Right lobe of liver (tissue), 6 donors: ENCODE measurements around the gene HSD11B1L. TPM values are rescaled to one million over a fixed set of nuclear protein-coding genes. Genes with fewer than 3 reads are reported as not detected.

Experiments used
- ATAC-seq, 4 donors: fragments of 200-7000 bp; cut with Tn5 transposase; one replicate each; pipeline ENCODE4 v1.9.1; 2020; ENCODE audit warnings: mild to moderate bottlenecking in 4 of 4, moderate library complexity in 4 of 4
- DNase-seq, 3 donors: peaks; one replicate each; pipeline ENCODE4 v3.0.0-alpha.2; 2020
- H3K27ac ChIP-seq, 3 donors: fragments of 200-600 bp; one replicate each; pipeline ENCODE4 v1.8.0; 2022
- H3K27me3 ChIP-seq, 2 donors: fragments of 200-600 bp; one replicate each; pipeline ENCODE4 v1.8.0; 2022
- H3K36me3 ChIP-seq, 4 donors: fragments of 200-600 bp; sonication (generic) in 1 of 4; one replicate each; pipeline versions ENCODE4 v1.5.1 to v1.8.0; 2017 to 2022; ENCODE audit warnings: control low read depth in 1 of 4
- H3K4me1 ChIP-seq, 4 donors: fragments of 200-600 bp; sonication (generic) in 1 of 4; one replicate each; pipeline versions ENCODE4 v1.5.1 to v1.8.0; 2017 to 2022; ENCODE audit warnings: control low read depth in 1 of 4
- H3K4me3 ChIP-seq, 3 donors: fragments of 200-600 bp; one replicate each; pipeline ENCODE4 v1.8.0; 2022
- H3K9me3 ChIP-seq, 4 donors: fragments of 200-600 bp; sonication (generic) in 1 of 4; one replicate each; pipeline versions ENCODE4 v1.5.1 to v1.8.0; 2017 to 2022; ENCODE audit warnings: control low read depth in 1 of 4
- POLR2A ChIP-seq: fragments of 450-650 bp; IDR thresholded peaks from one replicate; pipeline ENCODE4 v1.6.1; 2017; ENCODE audit warnings: antibody characterized with exemption, mild to moderate bottlenecking
- WGBS: methylation state at CpG from one replicate; pipeline ENCODE4 v1.1.6; 2018; ENCODE audit warnings: low coverage, low lambda C conversion rate; ENCODE audit not compliant: insufficient coverage; ENCODE audit errors: missing lambda C conversion rate; 5-methylcytosine and 5-hydroxymethylcytosine counted together
- intact Hi-C, 2 donors: fragments of 100-400 bp; cut with DNase I; formaldehyde crosslinking; loops; one replicate each; pipeline versions ENCODE4 v1.11.2 to v1.14.1; 2022
- total RNA-seq, 6 experiments: library from RNA; depleted of rRNA in 2 of 6; stranded (reverse); fragments of >200 nt in 2 of 6; fragmentation: NEBNext Ultra II Directional in 3 of 6; extraction: Animal tissue kit (Norgen Biotek cat#: 25700) in 3 of 6; gene quantifications; one replicate each; pipeline versions ENCODE4 v1.1.0 to v1.2.4, GENCODE V29; 2016 to 2023
- TF ChIP-seq, protein P1 (sequence below), 4 donors: fragments of 200-600 bp in 3 of 4; fragments of 450-650 bp in 1 of 4; IDR thresholded peaks; one replicate each; pipeline versions ENCODE4 v1.5.1 to v1.8.0; 2016 to 2022; ENCODE audit warnings: antibody characterized with exemption in 4 of 4, mild to moderate bottlenecking in 2 of 4
- donor health status: DM: no; HTN: yes; CAD: no.
- donor health status: DM: no; HTN: no; CAD: no.
- donor health status: DM: no; HTN: no; CAD: no.
- donor health status: DM: no; HTN: yes; CAD: no.
- donor health status: DM: no; HTN: yes; CAD: no.

The HSD11B1L gene
- total RNA-seq, 6 experiments from 2014 or later, result 1.6 to 10.3 (median 4.0) TPM

DNA sequence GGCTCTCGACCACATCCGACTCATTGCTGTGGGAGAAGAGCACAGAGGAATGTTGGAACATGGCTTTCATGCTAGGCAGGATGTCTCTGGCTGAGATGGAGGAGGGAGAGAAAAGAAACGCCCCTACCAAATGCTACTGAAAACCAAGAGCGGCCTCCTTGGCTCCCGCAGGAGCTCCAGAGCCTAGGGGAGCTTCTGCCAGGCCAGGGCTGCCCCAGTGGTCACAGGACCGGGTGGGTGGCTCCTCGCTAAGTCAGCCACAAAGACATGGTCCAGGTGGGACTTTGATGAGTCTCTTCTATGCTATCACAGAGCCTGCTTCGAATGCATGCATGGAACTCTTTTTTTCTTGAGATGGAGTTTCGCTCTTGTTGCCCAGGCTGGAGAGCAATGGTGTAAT, 32.4 kb downstream of the HSD11B1L start:
- H3K4me1 ChIP-seq, result peaks cover 0 to 11% (median 4%) of the 10 kb centered on the region in 4 donors
- no peak overlapping the region for H3K4me3 ChIP-seq
- ATAC-seq (no peak), DNase-seq (no peak)
- H3K9me3 ChIP-seq, result no peaks in the 10 kb centered on the region
- peaks cover 0 to 46% (median 24%) of the 10 kb centered on the region in 4 donors for H3K36me3 ChIP-seq
- 100% methylated on average over 2 of the region's 9 CpGs for WGBS
- intact Hi-C loops, result no loop called here
- TF ChIP-seq, protein P1, sequence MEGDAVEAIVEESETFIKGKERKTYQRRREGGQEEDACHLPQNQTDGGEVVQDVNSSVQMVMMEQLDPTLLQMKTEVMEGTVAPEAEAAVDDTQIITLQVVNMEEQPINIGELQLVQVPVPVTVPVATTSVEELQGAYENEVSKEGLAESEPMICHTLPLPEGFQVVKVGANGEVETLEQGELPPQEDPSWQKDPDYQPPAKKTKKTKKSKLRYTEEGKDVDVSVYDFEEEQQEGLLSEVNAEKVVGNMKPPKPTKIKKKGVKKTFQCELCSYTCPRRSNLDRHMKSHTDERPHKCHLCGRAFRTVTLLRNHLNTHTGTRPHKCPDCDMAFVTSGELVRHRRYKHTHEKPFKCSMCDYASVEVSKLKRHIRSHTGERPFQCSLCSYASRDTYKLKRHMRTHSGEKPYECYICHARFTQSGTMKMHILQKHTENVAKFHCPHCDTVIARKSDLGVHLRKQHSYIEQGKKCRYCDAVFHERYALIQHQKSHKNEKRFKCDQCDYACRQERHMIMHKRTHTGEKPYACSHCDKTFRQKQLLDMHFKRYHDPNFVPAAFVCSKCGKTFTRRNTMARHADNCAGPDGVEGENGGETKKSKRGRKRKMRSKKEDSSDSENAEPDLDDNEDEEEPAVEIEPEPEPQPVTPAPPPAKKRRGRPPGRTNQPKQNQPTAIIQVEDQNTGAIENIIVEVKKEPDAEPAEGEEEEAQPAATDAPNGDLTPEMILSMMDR (IDR thresholded peaks at IDR 0.05), result no peak
- no peak for TF ChIP-seq POLR2A
- no peaks in the 10 kb centered on the region for H3K27me3 ChIP-seq
- no peak overlapping the region for H3K27ac ChIP-seq

DNA sequence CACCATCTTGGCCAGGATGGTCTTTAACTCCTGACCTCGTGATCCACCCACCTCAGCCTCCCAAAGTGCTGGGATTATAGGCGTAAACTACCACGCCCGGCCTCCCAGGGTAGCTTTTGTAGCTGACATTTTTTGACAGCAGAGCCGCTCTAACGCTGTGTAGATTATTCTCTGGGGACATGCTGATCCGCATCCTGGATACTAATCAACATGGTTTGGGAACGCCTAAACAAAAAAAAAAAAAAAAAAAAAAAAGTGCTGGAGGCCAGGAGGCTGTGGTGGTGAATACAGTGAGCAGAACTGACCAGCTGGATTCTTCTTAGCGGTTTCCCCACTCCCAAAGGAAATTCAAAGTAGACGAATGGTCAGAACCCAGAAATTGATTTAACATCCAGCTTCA, 34.0 kb downstream of the HSD11B1L start:
- Histone ChIP-seq H3K9me3 (no peaks in the 10 kb centered on the region), H3K27ac (no peak overlapping the region), H3K4me1 (peaks cover 0 to 22% (median 11%) of the 10 kb centered on the region in 4 donors), H3K36me3 (peaks cover 0 to 39% (median 24%) of the 10 kb centered on the region in 4 donors), H3K4me3 (no peak overlapping the region), H3K27me3 (no peaks in the 10 kb centered on the region)
- DNase-seq (no peak), ATAC-seq (no peak)
- intact Hi-C loops, result no loop called here
- 78% methylated on average over 3 of the region's 10 CpGs for WGBS
- TF ChIP-seq, protein P1 (IDR thresholded peaks at IDR 0.05), result no peak
- TF ChIP-seq POLR2A, result no peak

DNA sequence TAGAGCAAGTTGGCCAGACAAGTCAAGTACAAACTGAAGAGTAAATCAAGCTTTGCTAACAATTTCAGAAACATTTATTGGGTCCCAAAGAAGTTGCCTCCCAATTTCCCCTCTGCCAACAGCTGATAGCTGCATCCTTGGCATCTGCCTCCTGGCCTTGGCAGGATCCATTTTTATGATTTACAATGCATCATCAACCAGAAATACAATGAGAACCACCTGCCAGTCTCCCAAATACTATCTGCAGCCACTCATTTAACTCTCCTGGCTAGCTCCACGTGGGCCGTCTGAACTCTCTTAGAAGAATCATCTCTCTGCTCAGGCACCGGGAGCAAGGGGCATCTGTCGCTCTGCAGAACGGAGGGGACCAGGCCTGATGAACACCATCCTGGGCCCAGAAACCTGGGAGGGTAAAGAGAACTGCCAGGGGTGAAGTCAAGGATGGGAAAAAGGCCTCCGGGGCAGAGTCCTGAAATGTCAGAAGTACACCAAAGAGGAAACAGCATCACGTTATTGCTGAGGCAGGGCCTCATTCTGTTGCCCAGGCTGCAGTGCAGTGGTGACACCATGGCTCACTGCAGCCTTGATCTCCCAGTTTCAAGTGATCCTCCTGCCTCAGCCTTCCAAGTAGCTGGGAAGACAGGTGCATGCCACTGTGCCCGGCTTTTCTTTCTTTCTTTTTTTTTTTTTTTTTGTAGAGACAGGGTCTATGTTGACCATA, 36.5 kb downstream of the HSD11B1L start:
- Histone ChIP-seq H3K9me3 (no peaks in the 10 kb centered on the region), H3K27me3 (no peaks in the 10 kb centered on the region), H3K27ac (no peak overlapping the region), H3K4me3 (no peak overlapping the region), H3K4me1 (peaks cover 2 to 22% (median 11%) of the 10 kb centered on the region in 4 donors), H3K36me3 (peaks cover 0 to 16% (median 9%) of the 10 kb centered on the region in 4 donors)
- DNase-seq (no peak), ATAC-seq (no peak)
- intact Hi-C loops, result no loop called here
- WGBS, result no CpG with 5 or more reads among the region's 8 CpGs
- TF ChIP-seq POLR2A, result no peak
- TF ChIP-seq, protein P1 (IDR thresholded peaks at IDR 0.05), result no peak

DNA sequence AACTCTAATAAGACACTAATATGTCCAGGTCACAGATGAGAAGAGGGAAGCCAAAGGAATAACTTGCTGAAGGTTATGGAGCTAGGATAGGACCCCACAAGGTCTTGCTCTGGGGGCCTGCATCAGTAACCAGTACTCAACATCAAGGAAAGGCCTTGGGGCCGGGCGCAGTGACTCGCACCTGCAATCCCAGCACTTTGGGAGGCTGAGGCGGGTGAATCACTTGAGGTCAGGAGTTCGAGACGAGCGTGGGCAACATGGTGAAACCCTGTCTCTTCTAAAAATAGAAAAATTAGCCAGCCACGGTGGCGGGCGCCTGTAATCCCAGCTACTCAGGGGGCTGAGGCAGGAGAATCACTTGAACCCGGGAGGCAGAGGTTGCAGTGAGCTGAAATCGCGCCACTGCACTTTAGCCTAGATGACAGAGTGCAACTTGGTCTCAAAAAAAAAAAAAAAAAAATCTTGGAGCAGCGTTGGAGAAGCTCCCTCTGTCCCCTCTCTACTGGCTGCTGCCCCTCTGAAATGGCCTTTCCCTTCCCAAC, 37.3 kb downstream of the HSD11B1L start:
- intact Hi-C loops, result no loop called here
- Histone ChIP-seq H3K4me1 (peaks cover 2 to 22% (median 11%) of the 10 kb centered on the region in 4 donors), H3K9me3 (no peaks in the 10 kb centered on the region), H3K36me3 (peaks cover 0 to 9% (median 3%) of the 10 kb centered on the region in 4 donors), H3K4me3 (peak overlapping the region in 1 of 3 donors; percentile 83), H3K27me3 (no peaks in the 10 kb centered on the region), H3K27ac (no peak overlapping the region)
- DNase-seq (no peak), ATAC-seq (no peak)
- TF ChIP-seq POLR2A, result no peak
- TF ChIP-seq, protein P1 (IDR thresholded peaks at IDR 0.05), result no peak
- WGBS, result 37% methylated on average over 12 of the region's 14 CpGs
